HEK293 (cell line): ENCODE measurements around the gene MGME1.

ENCODE experiments used
- CTCF ChIA-PET: fragments of 350-600 bp; formaldehyde crosslinking; extraction: SDS; loops from one replicate; lab custom pipeline; 2021; ENCODE audit warnings: antibody characterized with exemption; lab: Yijun Ruan, JAX
- POLR2A ChIA-PET: fragments of 300-600 bp; formaldehyde crosslinking; extraction: SDS; loops from one replicate; lab custom pipeline; 2020; ENCODE audit warnings: antibody characterized with exemption, inconsistent platforms; lab: Yijun Ruan, JAX
- H3K27ac ChIP-seq: fragments of 200-500 bp; sonication (Bioruptor generic); 2 replicates; pipeline ENCODE4 v1.5.1; 2014; ENCODE audit warnings: low read depth, low read length, control low read depth, inconsistent platforms; ENCODE audit errors: extremely low read depth
- H3K36me3 ChIP-seq, 2 experiments: fragments of 200-500 bp in 1 of 2; sonication (Bioruptor generic) in 1 of 2; 1 replicate in 1 of 2; 2 replicates in 1 of 2; pipeline ENCODE4 v1.5.1; 2014 to 2017; ENCODE audit warnings: inconsistent platforms in 2 of 2, low read length in 2 of 2; ENCODE audit not compliant: control insufficient read depth in 2 of 2, insufficient read depth in 1 of 2
- H3K4me1 ChIP-seq: fragments of 200-500 bp; sonication (Bioruptor generic); 2 replicates; pipeline ENCODE4 v1.5.1; 2014; ENCODE audit warnings: mild to moderate bottlenecking, low read length, inconsistent platforms; ENCODE audit not compliant: control insufficient read depth, insufficient read depth
- H3K4me3 ChIP-seq: 2 replicates; pipeline ENCODE4 v1.5.1; 2011; ENCODE audit warnings: low read depth, mild to moderate bottlenecking, control low read depth, low read length, moderate library complexity
- H3K9me3 ChIP-seq: fragments of 200-500 bp; sonication (Bioruptor generic); 2 replicates; pipeline ENCODE4 v1.5.1; 2014; ENCODE audit warnings: low read depth, low read length, inconsistent platforms; ENCODE audit not compliant: control insufficient read depth, insufficient read depth
- BCL11A ChIP-seq: fragments of 450-650 bp; formaldehyde crosslinking; IDR thresholded peaks from 2 replicates; pipeline ENCODE4 v1.5.1; 2016; ENCODE audit warnings: low read depth, missing biosample characterization, missing genetic modification characterization
- FEZF1 ChIP-seq: fragments of 450-650 bp; formaldehyde crosslinking; IDR thresholded peaks from 2 replicates; pipeline ENCODE4 v1.5.1; 2016; ENCODE audit warnings: missing biosample characterization, missing genetic modification characterization
- GLI4 ChIP-seq: fragments of 450-650 bp; formaldehyde crosslinking; IDR thresholded peaks from 2 replicates; pipeline ENCODE4 v1.5.1; 2016; ENCODE audit warnings: missing biosample characterization, missing genetic modification characterization
- HOXA7 ChIP-seq: sonication (generic); formaldehyde crosslinking; IDR thresholded peaks from 2 replicates; pipeline ENCODE4 v1.8.1; 2022; ENCODE audit warnings: missing genetic modification reagents, borderline replicate concordance
- PATZ1 ChIP-seq: fragments of 450-650 bp; formaldehyde crosslinking; IDR thresholded peaks from 2 replicates; pipeline ENCODE4 v1.5.1; 2016; ENCODE audit warnings: missing biosample characterization, missing genetic modification characterization
- PRDM1 ChIP-seq: fragments of 450-650 bp; formaldehyde crosslinking; IDR thresholded peaks from 2 replicates; pipeline ENCODE4; 2016; ENCODE audit warnings: missing biosample characterization, missing genetic modification characterization
- REPIN1 ChIP-seq: fragments of 450-650 bp; formaldehyde crosslinking; IDR thresholded peaks from 2 replicates; pipeline ENCODE4 v1.5.1; 2017; ENCODE audit warnings: missing biosample characterization, missing genetic modification characterization, low read depth
- SCRT2 ChIP-seq: fragments of 450-650 bp; formaldehyde crosslinking; IDR thresholded peaks from 2 replicates; pipeline ENCODE4 v1.5.1; 2016; ENCODE audit warnings: missing biosample characterization, missing genetic modification characterization
- SP7 ChIP-seq: fragments of 450-650 bp; formaldehyde crosslinking; IDR thresholded peaks from 2 replicates; pipeline ENCODE4 v1.5.1; 2016; ENCODE audit warnings: missing biosample characterization, missing genetic modification characterization
- ZBTB20 ChIP-seq: fragments of 450-650 bp; formaldehyde crosslinking; IDR thresholded peaks from 2 replicates; pipeline ENCODE4 v1.5.1; 2016; ENCODE audit warnings: missing biosample characterization, missing genetic modification characterization
- ZFP41 ChIP-seq: fragments of 450-650 bp; formaldehyde crosslinking; IDR thresholded peaks from 2 replicates; pipeline ENCODE4 v1.5.1; 2016; ENCODE audit warnings: missing biosample characterization, missing genetic modification characterization, borderline replicate concordance
- ZNF112 ChIP-seq: fragments of 450-650 bp; formaldehyde crosslinking; IDR thresholded peaks from 2 replicates; pipeline ENCODE4 v1.5.0; 2017; ENCODE audit warnings: missing biosample characterization, missing genetic modification characterization
- ZNF140 ChIP-seq: fragments of 450-650 bp; formaldehyde crosslinking; IDR thresholded peaks from 2 replicates; pipeline ENCODE4 v1.5.1; 2016; ENCODE audit warnings: missing biosample characterization, missing genetic modification characterization
- ZNF280D ChIP-seq: fragments of 450-650 bp; formaldehyde crosslinking; IDR thresholded peaks from 2 replicates; pipeline ENCODE4 v1.5.1; 2016; ENCODE audit warnings: missing biosample characterization, missing genetic modification characterization
- ZNF362 ChIP-seq: fragments of 450-650 bp; formaldehyde crosslinking; IDR thresholded peaks from 2 replicates; pipeline ENCODE4 v1.5.1; 2016; ENCODE audit warnings: missing biosample characterization, missing genetic modification characterization
- ZNF404 ChIP-seq: fragments of 450-650 bp; formaldehyde crosslinking; IDR thresholded peaks from 2 replicates; pipeline ENCODE4 v1.5.1; 2017; ENCODE audit warnings: missing biosample characterization, missing genetic modification characterization
- ZNF423 ChIP-seq: fragments of 450-650 bp; formaldehyde crosslinking; IDR thresholded peaks from 2 replicates; pipeline ENCODE4 v1.5.1; 2016; ENCODE audit warnings: missing biosample characterization, missing genetic modification characterization
- ZNF48 ChIP-seq: fragments of 450-650 bp; formaldehyde crosslinking; IDR thresholded peaks from 2 replicates; pipeline ENCODE4 v1.5.1; 2016; ENCODE audit warnings: missing biosample characterization, missing genetic modification characterization
- ZNF571 ChIP-seq: fragments of 450-650 bp; formaldehyde crosslinking; IDR thresholded peaks from 2 replicates; pipeline ENCODE4 v1.5.0; 2017; ENCODE audit warnings: missing biosample characterization, missing genetic modification characterization
- ZNF596 ChIP-seq: fragments of 450-650 bp; IDR thresholded peaks from 2 replicates; pipeline ENCODE4 v1.5.0; 2018; ENCODE audit warnings: missing biosample characterization, mild to moderate bottlenecking, missing genetic modification characterization, moderate library complexity
- ZNF658 ChIP-seq: fragments of 450-650 bp; formaldehyde crosslinking; IDR thresholded peaks from 2 replicates; pipeline ENCODE4; 2016; ENCODE audit warnings: missing biosample characterization, missing genetic modification characterization
- ZNF704 ChIP-seq: fragments of 450-650 bp; formaldehyde crosslinking; IDR thresholded peaks from 2 replicates; pipeline ENCODE4 v1.5.1; 2016; ENCODE audit warnings: missing biosample characterization, missing genetic modification characterization

Gene MGME1

GRCh38 chr20:17943343-17943742 is 25.5 kb upstream of the MGME1 start:
- Histone ChIP-seq H3K27ac (no peak overlapping the region), H3K4me1 (peaks cover 5% of the 10 kb centered on the region; the same call in 1 of the 2 replicates), H3K4me3 (no peak overlapping the region), H3K9me3 (no peaks in the 10 kb centered on the region), H3K36me3 (peaks cover 26 to 81% of the 10 kb centered on the region in 2 experiments)
- TF ChIP-seq FEZF1 (tag by site-specific recombination): no peak
- 0 out of 2 replicates have a peak, but pooled peaks have one; percentile 10 for TF ChIP-seq SCRT2 (tag by site-specific recombination)
- ChIA-PET POLR2A (no interaction called here), CTCF (interaction anchor here (0.9 kb wide), 1 partner anchor 12 kb away, joined by 3 read pairs; no protein-coding TSS in a partner anchor)

GRCh38 chr20:17944854-17945474 is 23.9 kb upstream of the MGME1 start:
- CTCF ChIA-PET: no interaction called here
- TF ChIP-seq SP7: no peak
- no peak for TF ChIP-seq REPIN1 (tag by site-specific recombination)
- no peak for TF ChIP-seq ZNF596 (tag by site-specific recombination)
- no peak for TF ChIP-seq BCL11A (tag by site-specific recombination)
- no peak for TF ChIP-seq ZNF704 (tag by site-specific recombination)
- TF ChIP-seq GLI4 (tag by site-specific recombination): no peak
- TF ChIP-seq ZNF48: no peak
- TF ChIP-seq PRDM1 (tag by site-specific recombination): no peak
- no peak for TF ChIP-seq ZNF280D (tag by site-specific recombination)
- POLR2A ChIA-PET: interaction anchor here (1.2 kb wide), 1 partner anchor 16 kb away, joined by 3 read pairs; no protein-coding TSS in a partner anchor
- no peaks in the 10 kb centered on the region for H3K9me3 ChIP-seq
- H3K4me1 ChIP-seq: peaks cover 1% of the 10 kb centered on the region; the same call in 1 of the 2 replicates
- no peak overlapping the region for H3K4me3 ChIP-seq
- peaks cover 27 to 97% of the 10 kb centered on the region in 2 experiments for H3K36me3 ChIP-seq
- no peak overlapping the region for H3K27ac ChIP-seq

- POLR2A ChIA-PET: interaction anchor here (1.2 kb wide), 1 partner anchor 9 kb away, joined by 3 read pairs; no protein-coding TSS in a partner anchor
- TF ChIP-seq ZNF140 (tag by site-specific recombination): no peak
- no peak for TF ChIP-seq ZNF362 (tag by site-specific recombination)
- no peak for TF ChIP-seq ZBTB20 (tag by site-specific recombination)
- no peak for TF ChIP-seq ZFP41 (tag by site-specific recombination)
- no peak for TF ChIP-seq ZNF112 (tag by site-specific recombination)
- TF ChIP-seq ZNF404: no peak
- no peak for TF ChIP-seq HOXA7 (CRISPR knock-in tag)
- TF ChIP-seq FEZF1 (tag by site-specific recombination): no peak
- TF ChIP-seq ZNF571: no peak
- TF ChIP-seq PATZ1 (tag by site-specific recombination): no peak
- no peak for TF ChIP-seq ZNF658 (tag by site-specific recombination)
- no peak for TF ChIP-seq ZNF423 (tag by site-specific recombination)
These were observed 22.8 kb upstream of the MGME1 start for GRCh38 chr20:17946040-17946439.

More at GRCh38 chr20:17946040-17946439, 22.8 kb upstream of the MGME1 start:
- Histone ChIP-seq H3K4me3 (no peak overlapping the region), H3K36me3 (peaks cover 38 to 100% of the 10 kb centered on the region in 2 experiments), H3K4me1 (no peaks in the 10 kb centered on the region), H3K9me3 (no peaks in the 10 kb centered on the region), H3K27ac (no peak overlapping the region)
- CTCF ChIA-PET: interaction anchor here (1.1 kb wide), 1 partner anchor 53 kb away, joined by 3 read pairs; no protein-coding TSS in a partner anchor
